WTC11 (cell line): ENCODE measurements around the gene CACNA1B. TPM values are rescaled to one million over a fixed set of nuclear protein-coding genes. Genes with fewer than 3 reads are reported as not detected.

ENCODE experiments used
- ATAC-seq: fragments of 200-7000 bp; cut with Tn5 transposase; 2 replicates; pipeline ENCODE4 v1.10.0; 2021; ENCODE audit warnings: mild to moderate bottlenecking, moderate library complexity
- CTCF ChIA-PET: fragments of 300-600 bp; sonication (Branson Sonifier 250); formaldehyde crosslinking; loops from one replicate; lab custom pipeline; 2021; ENCODE audit warnings: antibody characterized with exemption; lab: Charles Lee
- POLR2A ChIA-PET: fragments of 350-600 bp; sonication (Branson Sonifier 250); formaldehyde crosslinking; loops from one replicate; lab custom pipeline; 2021; ENCODE audit warnings: antibody characterized with exemption; lab: Charles Lee
- DNase-seq: peaks from one replicate; pipeline ENCODE4 v3.0.0; 2021; ENCODE audit warnings: low spot score
- H3K27ac Mint-ChIP-seq: 2 replicates; pipeline ENCODE4 v1.8.0; 2021; ENCODE audit warnings: mixed read lengths
- H3K27me3 Mint-ChIP-seq: 2 replicates; pipeline ENCODE4 v1.8.0; 2021; ENCODE audit warnings: low read depth, mild to moderate bottlenecking, moderate library complexity, mixed read lengths
- H3K36me3 Mint-ChIP-seq: 2 replicates; pipeline ENCODE4 v1.8.0; 2021; ENCODE audit warnings: mixed read lengths
- H3K4me1 Mint-ChIP-seq: 2 replicates; pipeline ENCODE4 v1.8.0; 2022; ENCODE audit warnings: mixed read lengths
- H3K4me3 Mint-ChIP-seq: 2 replicates; pipeline ENCODE4 v1.8.0; 2021; ENCODE audit warnings: mild to moderate bottlenecking, moderate library complexity, mixed read lengths
- H3K9me3 Mint-ChIP-seq: 2 replicates; pipeline ENCODE4 v1.8.0; 2021; ENCODE audit warnings: mixed read lengths
- CREB1 ChIP-seq: sonication (generic); formaldehyde crosslinking; IDR thresholded peaks from 2 replicates; pipeline ENCODE4 v1.8.0; 2023; ENCODE audit warnings: mild to moderate bottlenecking, missing genetic modification reagents
- E2F4 ChIP-seq: sonication (generic); formaldehyde crosslinking; IDR thresholded peaks from 2 replicates; pipeline ENCODE4 v1.8.1; 2022; ENCODE audit warnings: low read depth, mild to moderate bottlenecking, moderate library complexity, missing genetic modification reagents, borderline replicate concordance
- ETV6 ChIP-seq: sonication (generic); formaldehyde crosslinking; IDR thresholded peaks from 2 replicates; pipeline ENCODE4 v1.8.1; 2022; ENCODE audit warnings: mild to moderate bottlenecking, missing genetic modification reagents
- FOXJ3 ChIP-seq: sonication (generic); formaldehyde crosslinking; IDR thresholded peaks from 2 replicates; pipeline ENCODE4 v1.9.0; 2021; ENCODE audit warnings: missing genetic modification reagents, mild to moderate bottlenecking, borderline replicate concordance
- GABPB1 ChIP-seq: sonication (generic); formaldehyde crosslinking; IDR thresholded peaks from 2 replicates; pipeline ENCODE4 v1.8.1; 2023; ENCODE audit warnings: mild to moderate bottlenecking, missing genetic modification reagents
- HMGXB4 ChIP-seq: sonication (generic); formaldehyde crosslinking; IDR thresholded peaks from 2 replicates; pipeline ENCODE4 v1.8.1; 2023; ENCODE audit warnings: mild to moderate bottlenecking, moderate library complexity, missing genetic modification reagents
- JUN ChIP-seq: sonication (generic); formaldehyde crosslinking; IDR thresholded peaks from 2 replicates; pipeline ENCODE4 v1.8.0; 2023; ENCODE audit warnings: mild to moderate bottlenecking, missing genetic modification reagents
- MLX ChIP-seq: sonication (generic); formaldehyde crosslinking; IDR thresholded peaks from 2 replicates; pipeline ENCODE4 v1.8.1; 2023; ENCODE audit warnings: mild to moderate bottlenecking, missing genetic modification reagents, moderate library complexity
- NR3C1 ChIP-seq: sonication (generic); formaldehyde crosslinking; conservative IDR thresholded peaks from 2 replicates; pipeline ENCODE4 v1.8.1; 2023; ENCODE audit warnings: low read depth, mild to moderate bottlenecking, missing genetic modification reagents
- TEAD4 ChIP-seq: sonication (generic); formaldehyde crosslinking; IDR thresholded peaks from 2 replicates; pipeline ENCODE4 v1.8.0; 2022; ENCODE audit warnings: mild to moderate bottlenecking, missing genetic modification reagents
- USF1 ChIP-seq: sonication (generic); formaldehyde crosslinking; IDR thresholded peaks from 2 replicates; pipeline ENCODE4 v1.8.0; 2022; ENCODE audit warnings: mild to moderate bottlenecking, missing genetic modification reagents
- ZNF512 ChIP-seq: sonication (generic); formaldehyde crosslinking; IDR thresholded peaks from 2 replicates; pipeline ENCODE4 v1.8.1; 2022; ENCODE audit warnings: missing genetic modification reagents, borderline replicate concordance
- total RNA-seq: library from RNA; stranded (reverse); gene quantifications from 3 replicates; pipeline ENCODE4 v1.2.3, GENCODE V29; 2021
- TF ChIP-seq, protein P1 (sequence below): sonication (generic); formaldehyde crosslinking; IDR thresholded peaks from 2 replicates; pipeline ENCODE4 v1.8.0; 2023; ENCODE audit warnings: missing genetic modification reagents, mild to moderate bottlenecking, borderline replicate concordance
- TF ChIP-seq, protein P2 (sequence below): sonication (generic); formaldehyde crosslinking; IDR thresholded peaks from 2 replicates; pipeline ENCODE4 v1.8.0; 2022; ENCODE audit warnings: mild to moderate bottlenecking, missing genetic modification reagents

Gene CACNA1B
- total RNA-seq, 1 experiment from 2014 or later: 8.4 TPM

- Mint-ChIP-seq H3K36me3 (peaks cover 32% of the 10 kb centered on the region), H3K4me1 (no peaks in the 10 kb centered on the region), H3K27me3 (no peaks in the 10 kb centered on the region), H3K4me3 (no peak overlapping the region), H3K27ac (no peak overlapping the region), H3K9me3 (peaks cover 3% of the 10 kb centered on the region)
- DNase-seq (no peak), ATAC-seq (no peak)
- TF ChIP-seq E2F4 (no peak), FOXJ3 (CRISPR knock-in tag) (no peak), MLX (CRISPR knock-in tag) (no peak), NR3C1 (no peak), USF1 (CRISPR knock-in tag) (no peak), JUN (CRISPR knock-in tag) (no peak), ZNF512 (no peak), TEAD4 (CRISPR knock-in tag) (no peak), HMGXB4 (CRISPR knock-in tag) (no peak), ETV6 (CRISPR knock-in tag) (no peak), CREB1 (CRISPR knock-in tag) (no peak), GABPB1 (no peak)
- TF ChIP-seq, protein P1, sequence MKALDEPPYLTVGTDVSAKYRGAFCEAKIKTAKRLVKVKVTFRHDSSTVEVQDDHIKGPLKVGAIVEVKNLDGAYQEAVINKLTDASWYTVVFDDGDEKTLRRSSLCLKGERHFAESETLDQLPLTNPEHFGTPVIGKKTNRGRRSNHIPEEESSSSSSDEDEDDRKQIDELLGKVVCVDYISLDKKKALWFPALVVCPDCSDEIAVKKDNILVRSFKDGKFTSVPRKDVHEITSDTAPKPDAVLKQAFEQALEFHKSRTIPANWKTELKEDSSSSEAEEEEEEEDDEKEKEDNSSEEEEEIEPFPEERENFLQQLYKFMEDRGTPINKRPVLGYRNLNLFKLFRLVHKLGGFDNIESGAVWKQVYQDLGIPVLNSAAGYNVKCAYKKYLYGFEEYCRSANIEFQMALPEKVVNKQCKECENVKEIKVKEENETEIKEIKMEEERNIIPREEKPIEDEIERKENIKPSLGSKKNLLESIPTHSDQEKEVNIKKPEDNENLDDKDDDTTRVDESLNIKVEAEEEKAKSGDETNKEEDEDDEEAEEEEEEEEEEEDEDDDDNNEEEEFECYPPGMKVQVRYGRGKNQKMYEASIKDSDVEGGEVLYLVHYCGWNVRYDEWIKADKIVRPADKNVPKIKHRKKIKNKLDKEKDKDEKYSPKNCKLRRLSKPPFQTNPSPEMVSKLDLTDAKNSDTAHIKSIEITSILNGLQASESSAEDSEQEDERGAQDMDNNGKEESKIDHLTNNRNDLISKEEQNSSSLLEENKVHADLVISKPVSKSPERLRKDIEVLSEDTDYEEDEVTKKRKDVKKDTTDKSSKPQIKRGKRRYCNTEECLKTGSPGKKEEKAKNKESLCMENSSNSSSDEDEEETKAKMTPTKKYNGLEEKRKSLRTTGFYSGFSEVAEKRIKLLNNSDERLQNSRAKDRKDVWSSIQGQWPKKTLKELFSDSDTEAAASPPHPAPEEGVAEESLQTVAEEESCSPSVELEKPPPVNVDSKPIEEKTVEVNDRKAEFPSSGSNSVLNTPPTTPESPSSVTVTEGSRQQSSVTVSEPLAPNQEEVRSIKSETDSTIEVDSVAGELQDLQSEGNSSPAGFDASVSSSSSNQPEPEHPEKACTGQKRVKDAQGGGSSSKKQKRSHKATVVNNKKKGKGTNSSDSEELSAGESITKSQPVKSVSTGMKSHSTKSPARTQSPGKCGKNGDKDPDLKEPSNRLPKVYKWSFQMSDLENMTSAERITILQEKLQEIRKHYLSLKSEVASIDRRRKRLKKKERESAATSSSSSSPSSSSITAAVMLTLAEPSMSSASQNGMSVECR: no peak
- TF ChIP-seq, protein P2, sequence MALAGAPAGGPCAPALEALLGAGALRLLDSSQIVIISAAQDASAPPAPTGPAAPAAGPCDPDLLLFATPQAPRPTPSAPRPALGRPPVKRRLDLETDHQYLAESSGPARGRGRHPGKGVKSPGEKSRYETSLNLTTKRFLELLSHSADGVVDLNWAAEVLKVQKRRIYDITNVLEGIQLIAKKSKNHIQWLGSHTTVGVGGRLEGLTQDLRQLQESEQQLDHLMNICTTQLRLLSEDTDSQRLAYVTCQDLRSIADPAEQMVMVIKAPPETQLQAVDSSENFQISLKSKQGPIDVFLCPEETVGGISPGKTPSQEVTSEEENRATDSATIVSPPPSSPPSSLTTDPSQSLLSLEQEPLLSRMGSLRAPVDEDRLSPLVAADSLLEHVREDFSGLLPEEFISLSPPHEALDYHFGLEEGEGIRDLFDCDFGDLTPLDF (CRISPR knock-in tag): no peak
- ChIA-PET POLR2A (no interaction called here), CTCF (no interaction called here)
Measured at GRCh38 chr9:137977571-137978261, 100.1 kb downstream of the CACNA1B start.
